Parathyroid adenoma (tissue), 2 donors: ENCODE results near the gene CHAF1A.

Experiments used
- H2AFZ ChIP-seq: fragments of 300-600 bp; sonication (generic); one replicate; pipeline ENCODE4 v1.7.0; 2017; ENCODE audit warnings: antibody characterized with exemption, mild to moderate bottlenecking
- H3K27ac ChIP-seq: fragments of 300-600 bp; sonication (generic); one replicate; pipeline ENCODE4 v1.7.0; 2017
- H3K27me3 ChIP-seq: fragments of 300-600 bp; sonication (generic); one replicate; pipeline ENCODE4 v1.7.0; 2017; ENCODE audit warnings: low read length; ENCODE audit not compliant: control insufficient read depth, insufficient read depth
- H3K36me3 ChIP-seq: fragments of 300-600 bp; sonication (generic); one replicate; pipeline ENCODE4 v1.7.0; 2017; ENCODE audit warnings: low read length; ENCODE audit not compliant: control insufficient read depth, insufficient read depth
- H3K4me1 ChIP-seq: fragments of 300-600 bp; sonication (generic); one replicate; pipeline ENCODE4 v1.7.0; 2017; ENCODE audit warnings: control low read depth
- H3K4me2 ChIP-seq: fragments of 300-600 bp; sonication (generic); one replicate; pipeline ENCODE4 v1.7.0; 2017; ENCODE audit warnings: low read length
- H3K4me3 ChIP-seq: fragments of 300-600 bp; sonication (generic); one replicate; pipeline ENCODE4 v1.7.0; 2017; ENCODE audit warnings: low read depth, low read length
- H3K79me2 ChIP-seq: fragments of 300-600 bp; sonication (generic); one replicate; pipeline ENCODE4 v1.7.0; 2017; ENCODE audit warnings: control low read depth
- H3K9ac ChIP-seq: fragments of 300-600 bp; sonication (generic); one replicate; pipeline ENCODE4 v1.7.0; 2017; ENCODE audit warnings: mild to moderate bottlenecking
- H3K9me3 ChIP-seq: fragments of 300-600 bp; sonication (generic); one replicate; pipeline ENCODE4 v1.7.0; 2017; ENCODE audit warnings: low read length; ENCODE audit not compliant: control insufficient read depth
- TF ChIP-seq, protein P1 (sequence below): fragments of 300-600 bp; sonication (generic); IDR thresholded peaks from one replicate; pipeline ENCODE4 v1.7.0; 2017; ENCODE audit warnings: antibody characterized with exemption, mild to moderate bottlenecking
- donor health status: primary hyperparathyroidism.

CHAF1A gene

DNA sequence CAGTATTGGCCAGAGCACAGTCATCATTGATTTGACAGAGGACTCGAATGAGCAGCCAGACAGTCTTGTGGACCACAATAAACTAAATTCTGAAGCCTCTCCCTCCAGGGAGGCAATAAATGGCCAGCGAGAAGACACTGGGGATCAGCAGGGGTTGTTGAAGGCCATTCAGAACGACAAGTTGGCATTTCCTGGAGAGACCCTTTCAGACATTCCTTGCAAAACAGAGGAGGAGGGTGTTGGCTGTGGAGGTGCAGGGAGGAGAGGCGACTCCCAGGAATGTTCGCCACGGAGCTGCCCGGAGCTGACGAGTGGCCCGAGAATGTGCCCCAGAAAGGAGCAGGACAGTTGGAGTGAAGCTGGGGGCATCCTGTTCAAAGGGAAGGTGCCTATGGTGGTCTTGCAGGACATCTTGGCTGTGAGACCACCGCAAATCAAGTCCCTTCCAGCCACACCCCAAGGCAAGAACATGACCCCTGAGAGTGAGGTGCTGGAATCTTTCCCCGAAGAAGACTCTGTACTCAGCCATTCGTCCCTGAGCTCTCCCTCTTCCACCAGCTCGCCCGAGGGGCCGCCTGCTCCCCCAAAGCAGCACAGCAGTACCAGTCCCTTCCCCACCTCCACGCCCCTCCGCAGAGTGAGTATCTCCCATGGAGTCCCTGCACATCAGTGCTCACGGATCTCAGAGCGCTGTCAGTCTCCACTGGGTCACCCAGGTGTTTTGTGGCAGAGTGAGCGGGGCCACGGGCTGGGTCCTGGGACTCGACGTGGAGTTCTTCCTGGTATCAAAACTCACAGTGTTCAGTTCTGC, 6.9 kb downstream of the CHAF1A start:
- Histone ChIP-seq H3K4me1 (peaks cover under 1% of the 10 kb centered on the region), H3K79me2 (no peaks in the 10 kb centered on the region), H3K27me3 (no peaks in the 10 kb centered on the region), H3K4me3 (no peak overlapping the region), H3K4me2 (no peak overlapping the region), H3K27ac (no peak overlapping the region), H2AFZ (no peak overlapping the region), H3K36me3 (no peaks in the 10 kb centered on the region), H3K9ac (no peak overlapping the region), H3K9me3 (no peaks in the 10 kb centered on the region)
- TF ChIP-seq, protein P1, sequence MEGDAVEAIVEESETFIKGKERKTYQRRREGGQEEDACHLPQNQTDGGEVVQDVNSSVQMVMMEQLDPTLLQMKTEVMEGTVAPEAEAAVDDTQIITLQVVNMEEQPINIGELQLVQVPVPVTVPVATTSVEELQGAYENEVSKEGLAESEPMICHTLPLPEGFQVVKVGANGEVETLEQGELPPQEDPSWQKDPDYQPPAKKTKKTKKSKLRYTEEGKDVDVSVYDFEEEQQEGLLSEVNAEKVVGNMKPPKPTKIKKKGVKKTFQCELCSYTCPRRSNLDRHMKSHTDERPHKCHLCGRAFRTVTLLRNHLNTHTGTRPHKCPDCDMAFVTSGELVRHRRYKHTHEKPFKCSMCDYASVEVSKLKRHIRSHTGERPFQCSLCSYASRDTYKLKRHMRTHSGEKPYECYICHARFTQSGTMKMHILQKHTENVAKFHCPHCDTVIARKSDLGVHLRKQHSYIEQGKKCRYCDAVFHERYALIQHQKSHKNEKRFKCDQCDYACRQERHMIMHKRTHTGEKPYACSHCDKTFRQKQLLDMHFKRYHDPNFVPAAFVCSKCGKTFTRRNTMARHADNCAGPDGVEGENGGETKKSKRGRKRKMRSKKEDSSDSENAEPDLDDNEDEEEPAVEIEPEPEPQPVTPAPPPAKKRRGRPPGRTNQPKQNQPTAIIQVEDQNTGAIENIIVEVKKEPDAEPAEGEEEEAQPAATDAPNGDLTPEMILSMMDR, result no peak

DNA sequence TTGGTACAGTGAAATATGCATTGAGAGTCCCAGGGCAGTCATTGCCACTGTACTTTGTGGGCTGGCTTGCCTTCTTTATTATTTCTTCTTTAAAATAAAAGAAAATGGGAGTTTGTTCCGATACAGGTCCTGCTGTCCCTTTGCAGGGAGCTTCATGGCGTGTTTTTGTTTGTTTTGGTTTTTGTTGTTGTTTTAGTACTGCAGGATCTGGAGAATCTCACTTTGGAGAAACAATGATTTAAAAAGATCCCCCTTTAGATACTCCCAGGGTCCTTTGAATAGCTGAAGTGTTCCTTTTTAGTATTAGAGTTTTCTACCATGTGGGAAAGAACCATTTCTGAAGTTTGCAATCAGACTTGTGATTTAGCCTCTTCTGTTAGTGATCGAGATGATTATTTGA, 11.1 kb downstream of the CHAF1A start:
- H3K4me2 ChIP-seq, result no peak overlapping the region
- H3K36me3 ChIP-seq, result no peaks in the 10 kb centered on the region
- H3K27ac ChIP-seq, result no peak overlapping the region
- H3K79me2 ChIP-seq, result no peaks in the 10 kb centered on the region
- no peak overlapping the region for H3K9ac ChIP-seq
- H2AFZ ChIP-seq, result no peak overlapping the region
- H3K4me1 ChIP-seq, result peaks cover 13% of the 10 kb centered on the region
- TF ChIP-seq, protein P1, result no peak
- H3K9me3 ChIP-seq, result no peaks in the 10 kb centered on the region
- no peaks in the 10 kb centered on the region for H3K27me3 ChIP-seq
- no peak overlapping the region for H3K4me3 ChIP-seq

DNA sequence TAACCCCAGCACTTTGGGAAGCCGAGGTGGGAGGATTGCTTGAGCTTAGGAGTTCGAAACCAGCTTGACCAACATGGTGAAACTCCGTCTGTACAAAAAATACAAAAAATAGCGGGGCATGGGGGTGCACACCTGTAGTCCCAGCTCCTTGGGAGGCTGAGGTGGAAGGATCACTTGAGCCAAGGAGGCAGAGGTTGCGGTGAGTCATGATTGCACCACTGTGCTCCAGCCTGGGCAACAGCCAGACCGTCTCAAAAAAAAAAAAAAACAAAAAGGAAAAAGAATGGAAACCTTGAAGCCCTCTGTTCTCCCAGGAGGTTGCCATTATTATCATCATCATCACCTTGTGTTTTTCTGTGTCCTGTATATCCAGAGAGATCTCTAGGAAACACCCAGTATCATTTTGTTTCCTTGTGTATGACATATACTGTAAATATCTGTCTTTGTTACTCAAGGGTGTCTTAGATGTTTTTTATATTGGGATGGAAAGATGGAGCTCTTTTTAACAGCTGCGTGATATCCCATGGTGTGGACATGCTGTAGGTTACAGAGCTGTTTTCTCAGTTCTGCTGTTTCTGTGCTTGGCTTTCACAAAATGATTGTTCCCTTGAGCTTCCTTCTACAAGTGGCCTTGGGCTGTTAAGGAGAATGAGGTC, 11.8 kb downstream of the CHAF1A start:
- peaks cover 13% of the 10 kb centered on the region for H3K4me1 ChIP-seq
- no peak overlapping the region for H3K4me2 ChIP-seq
- no peaks in the 10 kb centered on the region for H3K27me3 ChIP-seq
- no peaks in the 10 kb centered on the region for H3K36me3 ChIP-seq
- no peaks in the 10 kb centered on the region for H3K79me2 ChIP-seq
- H3K9me3 ChIP-seq, result no peaks in the 10 kb centered on the region
- no peak overlapping the region for H3K9ac ChIP-seq
- TF ChIP-seq, protein P1, result no peak
- no peak overlapping the region for H3K27ac ChIP-seq
- peak overlapping the region; percentile 63 for H2AFZ ChIP-seq
- no peak overlapping the region for H3K4me3 ChIP-seq

DNA sequence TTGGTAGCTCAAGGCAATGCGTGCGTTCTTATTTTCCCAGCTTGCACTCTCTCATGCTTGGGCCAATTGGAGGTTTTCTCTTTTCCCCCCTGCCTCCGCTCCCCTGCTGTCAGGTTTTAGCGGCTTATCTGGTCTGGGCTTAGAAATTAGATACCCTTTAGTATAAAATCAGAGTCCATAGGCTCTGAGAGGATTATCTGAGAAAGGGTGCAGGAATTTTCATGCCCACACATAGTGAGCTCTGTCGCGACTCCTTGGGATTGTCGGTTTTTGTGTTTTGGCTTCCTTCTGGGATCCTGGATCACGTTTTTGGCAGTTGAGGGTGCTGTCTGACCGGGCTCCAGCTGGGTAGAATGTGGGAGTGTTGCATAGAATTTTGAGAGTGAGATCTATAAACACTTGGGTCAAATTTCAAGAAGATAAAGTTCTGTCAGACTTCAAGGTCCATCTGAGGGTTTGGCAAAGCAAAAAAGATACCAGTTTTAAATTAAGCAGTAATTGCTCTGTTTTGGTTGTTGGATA, 12.4 kb downstream of the CHAF1A start:
- H3K9ac ChIP-seq, result no peak overlapping the region
- H3K4me1 ChIP-seq, result peaks cover 13% of the 10 kb centered on the region
- H3K27me3 ChIP-seq, result no peaks in the 10 kb centered on the region
- no peaks in the 10 kb centered on the region for H3K79me2 ChIP-seq
- H2AFZ ChIP-seq, result peak overlapping the region; percentile 63
- H3K36me3 ChIP-seq, result no peaks in the 10 kb centered on the region
- H3K27ac ChIP-seq, result peak overlapping the region; percentile 9
- TF ChIP-seq, protein P1, result peak; percentile 5
- H3K4me3 ChIP-seq, result no peak overlapping the region
- no peaks in the 10 kb centered on the region for H3K9me3 ChIP-seq
- peak overlapping the region; percentile 49 for H3K4me2 ChIP-seq
